Astrocyte (in vitro differentiated cells and primary cell): ENCODE measurements around the gene TMEM221. TPM values are rescaled to one million over a fixed set of nuclear protein-coding genes. Genes with fewer than 3 reads are reported as not detected.

Experiments used
- DNase-seq: peaks from one replicate; pipeline ENCODE4 v3.0.0-alpha.2; 2010; ENCODE audit warnings: low read depth
- FAIRE-seq: peaks from 2 replicates; lab custom pipeline; 2011; peaks lifted over from hg19 to GRCh38; lab: Jason Lieb, UNC
- H2AFZ ChIP-seq: 2 replicates; pipeline ENCODE4 v1.6.0; 2012; ENCODE audit warnings: low read depth, low read length, inconsistent platforms
- H3K27ac ChIP-seq: 2 replicates; pipeline ENCODE4 v1.5.1; 2011; ENCODE audit warnings: low read depth, low read length, inconsistent platforms
- H3K27me3 ChIP-seq: 2 replicates; pipeline ENCODE4 v1.6.0; 2011; ENCODE audit warnings: low read length, inconsistent platforms; ENCODE audit not compliant: insufficient read depth
- H3K36me3 ChIP-seq: 2 replicates; pipeline ENCODE4 v1.5.1; 2011; ENCODE audit warnings: low read length, inconsistent platforms; ENCODE audit not compliant: insufficient read depth
- H3K4me1 ChIP-seq: 2 replicates; pipeline ENCODE4 v1.5.1; 2011; ENCODE audit warnings: low read length, inconsistent platforms; ENCODE audit not compliant: insufficient read depth
- H3K4me2 ChIP-seq: 2 replicates; pipeline ENCODE4 v1.6.0; 2012; ENCODE audit warnings: low read length, inconsistent platforms
- H3K4me3 ChIP-seq: 2 replicates; pipeline ENCODE4 v1.5.1; 2011; ENCODE audit warnings: low read depth, mild to moderate bottlenecking, low read length, inconsistent platforms; ENCODE audit not compliant: insufficient read depth
- H3K79me2 ChIP-seq: 2 replicates; pipeline ENCODE4 v1.6.0; 2012; ENCODE audit warnings: mild to moderate bottlenecking, low read length, inconsistent platforms; ENCODE audit not compliant: insufficient read depth
- H3K9ac ChIP-seq: 2 replicates; pipeline ENCODE4 v1.6.0; 2012; ENCODE audit warnings: mild to moderate bottlenecking, low read length, inconsistent platforms
- H3K9me3 ChIP-seq: 2 replicates; pipeline ENCODE4 v1.5.1; 2012; ENCODE audit warnings: low read depth, mild to moderate bottlenecking, low read length, inconsistent platforms; ENCODE audit not compliant: insufficient read depth
- H4K20me1 ChIP-seq: 2 replicates; pipeline ENCODE4 v1.6.0; 2012; ENCODE audit warnings: low read length, inconsistent platforms; ENCODE audit not compliant: insufficient read depth
- H3K27ac Mint-ChIP-seq: one replicate; pipeline ENCODE4 v1.8.0; 2021; ENCODE audit warnings: mild to moderate bottlenecking, mixed read lengths; ENCODE audit not compliant: unreplicated experiment
- H3K27me3 Mint-ChIP-seq: one replicate; pipeline ENCODE4 v1.8.0; 2021; ENCODE audit warnings: low read depth, mixed read lengths; ENCODE audit not compliant: unreplicated experiment
- H3K36me3 Mint-ChIP-seq: one replicate; pipeline ENCODE4 v1.8.0; 2021; ENCODE audit warnings: low read depth, mixed read lengths; ENCODE audit not compliant: unreplicated experiment
- H3K4me1 Mint-ChIP-seq: one replicate; pipeline ENCODE4 v1.8.0; 2021; ENCODE audit warnings: low read depth, mixed read lengths; ENCODE audit not compliant: unreplicated experiment
- H3K4me3 Mint-ChIP-seq: one replicate; pipeline ENCODE4 v1.8.0; 2021; ENCODE audit warnings: mild to moderate bottlenecking, moderate library complexity, mixed read lengths; ENCODE audit not compliant: unreplicated experiment
- H3K9me3 Mint-ChIP-seq: one replicate; pipeline ENCODE4 v1.8.0; 2021; ENCODE audit warnings: mild to moderate bottlenecking, mixed read lengths; ENCODE audit not compliant: unreplicated experiment
- CTCF ChIP-seq: IDR thresholded peaks from 2 replicates; pipeline ENCODE4 v1.5.1; 2011; ENCODE audit warnings: low read depth, mild to moderate bottlenecking, inconsistent platforms, low read length, moderate library complexity; ENCODE audit not compliant: insufficient read depth
- EZH2 ChIP-seq: IDR thresholded peaks from 2 replicates; pipeline ENCODE4 v1.6.1; 2012; ENCODE audit warnings: mild to moderate bottlenecking, low read length, inconsistent platforms; ENCODE audit not compliant: insufficient read depth
- total RNA-seq: library from RNA; stranded (reverse); gene quantifications from 2 replicates; pipeline ENCODE4 v1.2.1, GENCODE V29; 2021

TMEM221 gene
- total RNA-seq, 1 donor from 2014 or later: 0.23 TPM

- H4K20me1 ChIP-seq: no peaks in the 10 kb centered on the region
- peaks cover 9% of the 10 kb centered on the region for H3K4me1 Mint-ChIP-seq
- H3K27ac ChIP-seq: no peak overlapping the region
- peaks cover 29% of the 10 kb centered on the region for H3K27me3 ChIP-seq
- DNase-seq: no peak
- no peaks in the 10 kb centered on the region for H3K36me3 ChIP-seq
- H3K79me2 ChIP-seq: no peaks in the 10 kb centered on the region
- no peak overlapping the region for H2AFZ ChIP-seq
- TF ChIP-seq EZH2: no peak
- no peak for TF ChIP-seq CTCF
- H3K9ac ChIP-seq: no peak overlapping the region
- no peak for FAIRE-seq
- peaks cover 10% of the 10 kb centered on the region for H3K36me3 Mint-ChIP-seq
- H3K9me3 Mint-ChIP-seq: no peaks in the 10 kb centered on the region
- no peaks in the 10 kb centered on the region for H3K9me3 ChIP-seq
- H3K4me3 ChIP-seq: no peak overlapping the region
- H3K4me3 Mint-ChIP-seq: no peak overlapping the region
- no peak overlapping the region for H3K4me2 ChIP-seq
- no peak overlapping the region for H3K27ac Mint-ChIP-seq
- H3K4me1 ChIP-seq: no peaks in the 10 kb centered on the region
- H3K27me3 Mint-ChIP-seq: no peaks in the 10 kb centered on the region
Observed at GRCh38 chr19:17411801-17412200, 36.7 kb downstream of the TMEM221 start.

- DNase-seq (no peak), FAIRE-seq (no peak)
- no peak overlapping the region for H3K4me3 Mint-ChIP-seq
- Histone ChIP-seq H3K9ac (no peak overlapping the region), H3K79me2 (no peaks in the 10 kb centered on the region), H3K9me3 (no peaks in the 10 kb centered on the region), H2AFZ (no peak overlapping the region), H3K4me2 (no peak overlapping the region), H3K27ac (no peak overlapping the region), H4K20me1 (no peaks in the 10 kb centered on the region), H3K4me3 (no peak overlapping the region), H3K4me1 (peaks cover 6% of the 10 kb centered on the region), H3K36me3 (no peaks in the 10 kb centered on the region), H3K27me3 (peaks cover 20% of the 10 kb centered on the region)
- H3K27ac Mint-ChIP-seq: no peak overlapping the region
- H3K27me3 Mint-ChIP-seq: no peaks in the 10 kb centered on the region
- TF ChIP-seq CTCF (no peak), EZH2 (no peak)
- peaks cover 17% of the 10 kb centered on the region for H3K4me1 Mint-ChIP-seq
- H3K9me3 Mint-ChIP-seq: no peaks in the 10 kb centered on the region
- H3K36me3 Mint-ChIP-seq: peaks cover 4% of the 10 kb centered on the region
Observed at GRCh38 chr19:17409990-17410389, 38.5 kb downstream of the TMEM221 start.

- Histone ChIP-seq H3K36me3 (no peaks in the 10 kb centered on the region), H2AFZ (no peak overlapping the region), H3K4me3 (no peak overlapping the region), H3K27me3 (no peaks in the 10 kb centered on the region), H3K9me3 (no peaks in the 10 kb centered on the region), H3K27ac (no peak overlapping the region), H3K4me2 (no peak overlapping the region), H3K79me2 (no peaks in the 10 kb centered on the region), H3K4me1 (peaks cover 6% of the 10 kb centered on the region), H3K9ac (no peak overlapping the region), H4K20me1 (no peaks in the 10 kb centered on the region)
- no peaks in the 10 kb centered on the region for H3K27me3 Mint-ChIP-seq
- no peaks in the 10 kb centered on the region for H3K9me3 Mint-ChIP-seq
- H3K4me1 Mint-ChIP-seq: peaks cover 15% of the 10 kb centered on the region
- H3K4me3 Mint-ChIP-seq: peak overlapping the region; percentile 94
- DNase-seq (no peak), FAIRE-seq (no peak)
- peaks cover 6% of the 10 kb centered on the region for H3K36me3 Mint-ChIP-seq
- H3K27ac Mint-ChIP-seq: peak overlapping the region; percentile 38
- no peak for TF ChIP-seq EZH2
- TF ChIP-seq CTCF: no peak
Observed at GRCh38 chr19:17406887-17407196, 41.6 kb downstream of the TMEM221 start.
